Caco-2 (cell line): Measurements from ENCODE around the gene NOTCH1. TPM values are rescaled to one million over a fixed set of nuclear protein-coding genes. Genes with fewer than 3 reads are reported as not detected.

Source experiments
- BruUV-seq: library from RNA; stranded (reverse); fragments of 400-500 nt; replicated peaks from 2 replicates; lab custom pipeline; 2021; lab: Mats Ljungman, UMichigan
- CTCF ChIA-PET: fragments of 300-600 bp; sonication (Branson Sonifier 250); formaldehyde crosslinking; loops from one replicate; lab custom pipeline; 2022; ENCODE audit warnings: antibody characterized with exemption; lab: Charles Lee
- POLR2A ChIA-PET: fragments of 300-600 bp; sonication (Branson Sonifier 250); formaldehyde crosslinking; loops from one replicate; lab custom pipeline; 2022; ENCODE audit warnings: antibody characterized with exemption; lab: Charles Lee
- DNase-seq, 2 experiments: peaks; one replicate each; pipeline versions ENCODE4 v3.0.0 to v3.0.0-alpha.2; 2020 to 2022
- H3K27me3 ChIP-seq: replicated peaks from 2 replicates; pipeline ENCODE4 v1.6.0; 2011; ENCODE audit warnings: low read length; ENCODE audit not compliant: control insufficient read depth, insufficient read depth
- H3K36me3 ChIP-seq: 2 replicates; pipeline ENCODE4 v1.5.1; 2011; ENCODE audit warnings: low read length; ENCODE audit not compliant: control insufficient read depth, insufficient read depth
- H3K4me1 ChIP-seq: fragments of 250-450 bp; sonication (Bioruptor Pico); 2 replicates; pipeline ENCODE4 v1.5.1; 2020; ENCODE audit warnings: mild to moderate bottlenecking
- H3K4me3 ChIP-seq: 2 replicates; pipeline ENCODE4 v1.5.1; 2011; ENCODE audit warnings: low read depth, mild to moderate bottlenecking, control low read depth, low read length
- H3K9me3 ChIP-seq: fragments of 250-450 bp; sonication (Bioruptor Pico); 2 replicates; pipeline ENCODE4 v1.5.1; 2020; ENCODE audit warnings: mild to moderate bottlenecking, moderate library complexity
- H3K27ac Mint-ChIP-seq: one replicate; pipeline ENCODE4 v1.8.0; 2022; ENCODE audit warnings: mixed read lengths; ENCODE audit not compliant: unreplicated experiment
- H3K27me3 Mint-ChIP-seq: one replicate; pipeline ENCODE4 v1.8.0; 2022; ENCODE audit warnings: mixed read lengths; ENCODE audit not compliant: insufficient read depth, unreplicated experiment
- H3K36me3 Mint-ChIP-seq: one replicate; pipeline ENCODE4 v1.8.0; 2022; ENCODE audit warnings: mild to moderate bottlenecking, mixed read lengths; ENCODE audit not compliant: insufficient read depth, unreplicated experiment
- H3K4me1 Mint-ChIP-seq: one replicate; pipeline ENCODE4 v1.8.0; 2022; ENCODE audit warnings: low read depth, mixed read lengths; ENCODE audit not compliant: unreplicated experiment
- H3K4me3 Mint-ChIP-seq: one replicate; pipeline ENCODE4 v1.8.0; 2022; ENCODE audit warnings: mild to moderate bottlenecking, moderate library complexity, mixed read lengths; ENCODE audit not compliant: unreplicated experiment
- H3K9me3 Mint-ChIP-seq: one replicate; pipeline ENCODE4 v1.8.0; 2022; ENCODE audit warnings: mixed read lengths; ENCODE audit not compliant: unreplicated experiment
- intact Hi-C: fragments of 100-400 bp; cut with micrococcal nuclease; formaldehyde crosslinking; loops from one replicate; pipeline ENCODE4 v1.10.0; 2022; ENCODE audit not compliant: unreplicated experiment
- total RNA-seq: library from RNA; stranded (reverse); gene quantifications from 2 replicates; pipeline ENCODE4 v1.2.3, GENCODE V29; 2022
- TF ChIP-seq, protein P1 (sequence below), 2 experiments: fragments of 200-600 bp in 1 of 2; IDR thresholded peaks; 1 replicate in 1 of 2; 2 replicates in 1 of 2; pipeline versions ENCODE4 v1.5.1 to v1.8.0; 2011 to 2022; ENCODE audit warnings: antibody characterized with exemption in 1 of 2, control low read depth in 1 of 2, inconsistent platforms in 1 of 2, low read depth in 1 of 2, low read length in 1 of 2, mild to moderate bottlenecking in 1 of 2, moderate library complexity in 1 of 2; ENCODE audit not compliant: insufficient read depth in 1 of 2, severe bottlenecking in 1 of 2, unreplicated experiment in 1 of 2

Gene NOTCH1
- total RNA-seq, 1 experiment from 2014 or later = 6.3 TPM

DNA sequence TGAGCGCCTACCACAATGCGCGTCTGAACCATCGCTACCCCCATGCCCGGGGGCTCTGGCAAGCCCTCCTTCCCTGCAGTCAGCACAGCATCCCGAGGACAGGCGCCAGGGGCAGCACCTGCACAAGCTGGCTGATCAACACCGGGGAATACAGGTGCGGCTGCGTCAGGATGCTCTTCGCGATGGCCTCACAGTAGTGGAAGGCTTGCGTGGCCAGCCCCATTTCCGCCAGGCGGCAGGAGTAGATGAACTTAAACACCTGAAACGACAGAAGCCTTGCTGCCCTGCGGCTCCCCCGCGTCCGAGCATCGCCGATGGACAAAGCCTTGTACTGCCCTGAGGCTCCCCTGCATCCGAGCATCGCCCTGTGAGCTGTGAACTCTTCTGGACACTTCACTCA lies 88.5 kb downstream of the NOTCH1 start:
- H3K4me1 ChIP-seq = no peaks in the 10 kb centered on the region

DNA sequence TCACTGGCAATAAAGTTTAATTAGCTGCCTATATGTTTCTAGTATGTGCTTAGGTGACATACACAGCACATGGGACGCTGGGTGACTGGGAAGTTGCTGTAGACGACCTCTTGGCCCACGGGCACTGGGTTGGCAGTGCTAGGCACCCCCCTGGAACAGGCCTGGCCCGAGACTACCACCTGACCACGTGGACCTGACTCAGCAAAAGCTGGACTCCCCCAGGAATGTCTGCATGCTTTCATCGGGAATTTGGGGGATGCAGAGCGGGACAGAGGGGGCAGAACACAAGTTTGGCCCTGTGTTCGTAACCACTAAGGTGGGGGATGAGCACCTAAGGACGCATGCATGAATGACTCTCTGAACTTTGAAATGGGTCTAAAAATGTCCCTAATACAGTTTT lies 89.6 kb downstream of the NOTCH1 start:
- Mint-ChIP-seq H3K4me1 (no peaks in the 10 kb centered on the region), H3K27ac (no peak overlapping the region), H3K4me3 (no peak overlapping the region), H3K36me3 (peaks cover 96% of the 10 kb centered on the region), H3K9me3 (no peaks in the 10 kb centered on the region), H3K27me3 (no peaks in the 10 kb centered on the region)
- ChIA-PET CTCF (no interaction called here), POLR2A (no interaction called here)
- BruUV-seq = no TSS peak
- no peaks in the 10 kb centered on the region for H3K4me1 ChIP-seq
- intact Hi-C loops = no loop called here
- no peaks in the 10 kb centered on the region for H3K27me3 ChIP-seq
- DNase-seq = no peak
- H3K36me3 ChIP-seq = peaks cover 3% of the 10 kb centered on the region
- TF ChIP-seq, protein P1, sequence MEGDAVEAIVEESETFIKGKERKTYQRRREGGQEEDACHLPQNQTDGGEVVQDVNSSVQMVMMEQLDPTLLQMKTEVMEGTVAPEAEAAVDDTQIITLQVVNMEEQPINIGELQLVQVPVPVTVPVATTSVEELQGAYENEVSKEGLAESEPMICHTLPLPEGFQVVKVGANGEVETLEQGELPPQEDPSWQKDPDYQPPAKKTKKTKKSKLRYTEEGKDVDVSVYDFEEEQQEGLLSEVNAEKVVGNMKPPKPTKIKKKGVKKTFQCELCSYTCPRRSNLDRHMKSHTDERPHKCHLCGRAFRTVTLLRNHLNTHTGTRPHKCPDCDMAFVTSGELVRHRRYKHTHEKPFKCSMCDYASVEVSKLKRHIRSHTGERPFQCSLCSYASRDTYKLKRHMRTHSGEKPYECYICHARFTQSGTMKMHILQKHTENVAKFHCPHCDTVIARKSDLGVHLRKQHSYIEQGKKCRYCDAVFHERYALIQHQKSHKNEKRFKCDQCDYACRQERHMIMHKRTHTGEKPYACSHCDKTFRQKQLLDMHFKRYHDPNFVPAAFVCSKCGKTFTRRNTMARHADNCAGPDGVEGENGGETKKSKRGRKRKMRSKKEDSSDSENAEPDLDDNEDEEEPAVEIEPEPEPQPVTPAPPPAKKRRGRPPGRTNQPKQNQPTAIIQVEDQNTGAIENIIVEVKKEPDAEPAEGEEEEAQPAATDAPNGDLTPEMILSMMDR (IDR thresholded peaks at IDR 0.05; ENCODE audit: insufficient read depth in 1 of 2, low read depth in 1 of 2, low read length in 1 of 2, severe bottlenecking in 1 of 2, unreplicated experiment in 1 of 2) = no peak
- H3K9me3 ChIP-seq = no peaks in the 10 kb centered on the region
- no peak overlapping the region for H3K4me3 ChIP-seq

More for the DNA sequence above, 88.5 kb downstream of the NOTCH1 start:
- no peaks in the 10 kb centered on the region for H3K27me3 ChIP-seq
- no peak overlapping the region for H3K4me3 ChIP-seq
- no TSS peak for BruUV-seq
- ChIA-PET CTCF (interaction anchor here (0.5 kb wide), 1 partner anchor 33 kb away, joined by 10 read pairs; no protein-coding TSS in a partner anchor), POLR2A (no interaction called here)
- H3K9me3 ChIP-seq = no peaks in the 10 kb centered on the region
- H3K4me1 Mint-ChIP-seq = no peaks in the 10 kb centered on the region
- intact Hi-C loops = no loop called here
- no peak overlapping the region for H3K4me3 Mint-ChIP-seq
- no peaks in the 10 kb centered on the region for H3K27me3 Mint-ChIP-seq
- DNase-seq = no peak
- TF ChIP-seq, protein P1 (IDR thresholded peaks at IDR 0.05; ENCODE audit: insufficient read depth in 1 of 2, low read depth in 1 of 2, low read length in 1 of 2, severe bottlenecking in 1 of 2, unreplicated experiment in 1 of 2) = no peak
- no peak overlapping the region for H3K27ac Mint-ChIP-seq
- peaks cover 3% of the 10 kb centered on the region for H3K36me3 ChIP-seq
- H3K36me3 Mint-ChIP-seq = peaks cover 96% of the 10 kb centered on the region
- H3K9me3 Mint-ChIP-seq = no peaks in the 10 kb centered on the region

DNA sequence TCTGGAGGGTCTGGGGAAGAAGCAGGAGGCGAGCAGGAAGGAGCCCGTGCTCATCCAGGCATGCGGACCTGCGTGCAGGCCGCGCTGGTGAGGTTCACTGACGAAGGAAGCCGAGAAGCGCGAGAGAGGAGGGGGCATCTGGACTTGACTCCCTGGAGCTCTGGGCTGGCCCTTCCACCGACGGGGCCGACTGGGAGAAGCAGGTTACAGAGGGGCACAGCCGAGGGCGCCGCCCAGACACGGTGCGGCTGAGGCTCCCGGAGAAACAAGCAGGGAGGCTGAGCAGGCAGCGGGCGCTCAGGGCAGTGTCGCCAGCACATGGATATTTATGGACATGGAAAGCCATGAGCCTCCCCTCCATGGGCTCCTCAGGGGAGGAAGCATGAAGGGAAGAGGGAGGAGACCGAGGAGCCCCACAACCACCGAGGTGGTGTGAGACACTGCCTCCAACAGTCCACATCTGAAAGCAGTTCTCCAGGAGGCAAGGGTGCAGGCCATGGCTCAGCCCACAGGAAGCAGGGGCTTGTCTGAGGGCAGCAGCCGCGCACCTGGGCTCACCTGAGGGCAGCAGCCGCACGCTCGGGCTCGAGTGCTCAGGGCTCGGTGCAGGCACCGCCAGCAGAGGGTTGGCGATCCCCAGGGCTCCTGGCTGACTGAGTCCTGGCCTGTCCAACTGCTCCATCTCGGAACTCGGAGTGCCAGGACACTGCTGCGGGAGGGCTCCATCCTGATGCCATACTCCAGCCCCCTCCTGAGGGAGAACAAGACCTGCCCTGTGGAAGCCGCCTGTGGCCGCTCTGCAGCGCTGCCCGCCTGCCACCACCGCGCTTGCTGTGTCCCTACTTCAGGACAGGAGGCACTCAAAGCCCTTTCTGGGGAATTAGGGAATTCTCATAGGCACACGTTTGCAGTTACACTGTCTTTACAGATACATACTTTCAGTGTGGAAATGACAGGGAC lies 90.5 kb downstream of the NOTCH1 start:
- Histone ChIP-seq H3K4me3 (no peak overlapping the region), H3K9me3 (no peaks in the 10 kb centered on the region), H3K27me3 (no peaks in the 10 kb centered on the region), H3K36me3 (peaks cover 5% of the 10 kb centered on the region), H3K4me1 (no peaks in the 10 kb centered on the region)
- ChIA-PET POLR2A (no interaction called here), CTCF (no interaction called here)
- intact Hi-C loops = no loop called here
- H3K27me3 Mint-ChIP-seq = no peaks in the 10 kb centered on the region
- H3K36me3 Mint-ChIP-seq = peaks cover 96% of the 10 kb centered on the region
- no peaks in the 10 kb centered on the region for H3K9me3 Mint-ChIP-seq
- no peak for DNase-seq
- no peak overlapping the region for H3K4me3 Mint-ChIP-seq
- BruUV-seq = no TSS peak
- no peaks in the 10 kb centered on the region for H3K4me1 Mint-ChIP-seq
- TF ChIP-seq, protein P1 (IDR thresholded peaks at IDR 0.05; ENCODE audit: insufficient read depth in 1 of 2, low read depth in 1 of 2, low read length in 1 of 2, severe bottlenecking in 1 of 2, unreplicated experiment in 1 of 2) = no peak
- H3K27ac Mint-ChIP-seq = peak overlapping the region; percentile 41
